K562 treated with DMSO at 1 percent for 24 hours (cell line): ENCODE data around the gene TCF21. TPM values are rescaled to one million over a fixed set of nuclear protein-coding genes. Genes with fewer than 3 reads are reported as not detected.

Experiments used
- total RNA-seq: library from RNA; unstranded; fragments of 300-600 nt; gene quantifications from 2 replicates; pipeline ENCODE4 v1.2.3, GENCODE V29; 2022; ENCODE audit warnings: low read depth; ENCODE audit not compliant: insufficient read depth

TCF21 gene
- total RNA-seq = not detected in 2 replicates

DNA sequence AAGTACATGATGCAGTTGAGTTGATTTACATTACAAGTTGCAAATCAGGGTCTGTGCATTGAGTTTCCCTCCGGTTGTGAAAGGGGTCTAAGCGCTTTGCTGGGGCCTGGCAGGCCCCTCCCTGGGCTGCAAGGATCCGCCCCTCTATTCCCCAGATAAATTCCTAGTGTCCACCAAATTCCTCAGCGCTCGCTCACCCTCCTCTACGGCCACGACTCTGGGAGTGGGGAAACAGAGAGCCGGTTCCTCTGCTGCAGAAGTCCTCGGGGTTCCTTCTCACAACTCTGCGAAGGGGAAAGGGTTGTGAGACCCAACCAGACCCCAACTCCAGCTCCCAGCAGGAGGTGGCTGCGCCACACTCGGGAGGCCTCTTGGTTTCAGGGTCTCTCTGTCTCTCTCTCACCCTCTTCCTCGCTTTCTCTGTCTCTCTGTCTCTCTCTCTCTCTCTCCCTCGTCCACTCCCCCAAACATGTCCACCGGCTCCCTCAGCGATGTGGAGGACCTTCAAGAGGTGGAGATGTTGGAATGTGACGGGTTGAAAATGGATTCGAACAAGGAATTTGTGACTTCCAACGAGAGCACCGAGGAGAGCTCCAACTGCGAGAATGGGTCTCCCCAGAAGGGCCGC is at the start of gene TCF21:
Gene TCF21 (plus strand): TSS at position 185 of the 628 bp plus-strand sequence. CDS start 285 bp downstream, at position 470.

Other genes with a start within 250 kb of the TCF21 start
- gene TBPL1, start 64.1 kb downstream of the TCF21 start, total RNA-seq = 123 and 145 TPM in 2 replicates
- gene SLC2A12, start 163.5 kb downstream of the TCF21 start, total RNA-seq = 6.2 and 6.4 TPM in 2 replicates